GM23338 (cell line): Measurements from ENCODE around the gene RHBDL3. TPM values are rescaled to one million over a fixed set of nuclear protein-coding genes. Genes with fewer than 3 reads are reported as not detected.

Experiments
- ATAC-seq: fragments of 200-7000 bp; cut with Tn5 transposase; 3 replicates; pipeline ENCODE4 v1.9.1; 2020
- DNase-seq: peaks from one replicate; pipeline ENCODE4 v3.0.0-alpha.2; 2015; ENCODE audit warnings: low spot score
- H2AFZ ChIP-seq: fragments of 200-600 bp; sonication (generic); 2 replicates; pipeline ENCODE4 v1.8.0; 2016; ENCODE audit warnings: antibody characterized with exemption, mild to moderate bottlenecking, moderate library complexity
- H3F3A ChIP-seq: fragments of 200-600 bp; sonication (generic); replicated peaks from 2 replicates; pipeline ENCODE4 v1.8.0; 2017; ENCODE audit warnings: antibody characterized with exemption, mixed run types, low read depth
- H3K27ac ChIP-seq: fragments of 200-600 bp; sonication (generic); 2 replicates; pipeline ENCODE4 v1.6.1; 2016; ENCODE audit warnings: low read depth
- H3K27me3 ChIP-seq: fragments of 200-600 bp; sonication (generic); 2 replicates; pipeline ENCODE4 v1.8.0; 2016; ENCODE audit warnings: mild to moderate bottlenecking, mixed run types, moderate library complexity; ENCODE audit not compliant: insufficient read depth
- H3K36me3 ChIP-seq: fragments of 200-600 bp; sonication (generic); 2 replicates; pipeline ENCODE4 v1.8.0; 2016; ENCODE audit warnings: mild to moderate bottlenecking; ENCODE audit not compliant: insufficient read depth
- H3K4me1 ChIP-seq: fragments of 200-600 bp; sonication (generic); 2 replicates; pipeline ENCODE4 v1.8.0; 2016; ENCODE audit warnings: mild to moderate bottlenecking, moderate library complexity; ENCODE audit not compliant: insufficient read depth
- H3K4me2 ChIP-seq: fragments of 200-600 bp; sonication (generic); 2 replicates; pipeline ENCODE4 v1.7.1; 2017; ENCODE audit warnings: mixed run types
- H3K4me3 ChIP-seq: fragments of 200-600 bp; sonication (generic); 2 replicates; pipeline ENCODE4 v1.6.1; 2016; ENCODE audit warnings: mixed run types
- H3K79me2 ChIP-seq: fragments of 200-600 bp; sonication (generic); replicated peaks from 2 replicates; pipeline ENCODE4 v1.8.0; 2017; ENCODE audit warnings: mild to moderate bottlenecking; ENCODE audit not compliant: insufficient read depth
- H3K9me2 ChIP-seq: fragments of 200-600 bp; sonication (generic); 2 replicates; pipeline ENCODE4 v1.8.0; 2017; ENCODE audit not compliant: insufficient read depth
- H4K20me1 ChIP-seq: fragments of 200-600 bp; sonication (generic); replicated peaks from 2 replicates; pipeline ENCODE4 v1.8.0; 2017; ENCODE audit warnings: mild to moderate bottlenecking; ENCODE audit not compliant: insufficient read depth
- H3K27ac Mint-ChIP-seq: 2 replicates; pipeline ENCODE4 v1.8.0; 2020; ENCODE audit warnings: inconsistent platforms, mild to moderate bottlenecking, moderate library complexity, mixed read lengths
- H3K27me3 Mint-ChIP-seq: 3 replicates; pipeline ENCODE4 v1.8.0; 2022; ENCODE audit warnings: low read depth, mild to moderate bottlenecking, moderate library complexity, mixed read lengths, inconsistent platforms; ENCODE audit not compliant: insufficient read depth, poor library complexity
- H3K36me3 Mint-ChIP-seq: 3 replicates; pipeline ENCODE4 v1.8.0; 2021; ENCODE audit warnings: low read depth, mild to moderate bottlenecking, inconsistent platforms, moderate library complexity, mixed read lengths
- H3K4me1 Mint-ChIP-seq: 3 replicates; pipeline ENCODE4 v1.8.0; 2020; ENCODE audit warnings: mild to moderate bottlenecking, inconsistent platforms, mixed read lengths
- H3K4me3 Mint-ChIP-seq: 3 replicates; pipeline ENCODE4 v1.8.0; 2021; ENCODE audit warnings: moderate library complexity, mild to moderate bottlenecking, inconsistent platforms, mixed read lengths
- H3K9me3 Mint-ChIP-seq: 3 replicates; pipeline ENCODE4 v1.8.0; 2020; ENCODE audit warnings: moderate library complexity, mild to moderate bottlenecking, inconsistent platforms, mixed read lengths
- CREB1 ChIP-seq: fragments of 250-450 bp; sonication (Bioruptor Pico); IDR thresholded peaks from 2 replicates; pipeline ENCODE4 v1.5.0; 2020; ENCODE audit warnings: low read depth, mild to moderate bottlenecking, moderate library complexity
- ETS1 ChIP-seq: IDR thresholded peaks from 2 replicates; pipeline ENCODE4 v1.6.1; 2016; ENCODE audit warnings: antibody characterized with exemption
- EZH2 ChIP-seq: fragments of 200-600 bp; sonication (generic); IDR thresholded peaks from one replicate; pipeline ENCODE4 v1.8.0; 2017; ENCODE audit warnings: antibody characterized with exemption, mild to moderate bottlenecking, low read depth; ENCODE audit not compliant: unreplicated experiment
- EZH2phosphoT487 ChIP-seq: fragments of 200-600 bp; sonication (generic); IDR thresholded peaks from one replicate; pipeline ENCODE4 v1.8.1; 2018; ENCODE audit warnings: antibody characterized with exemption; ENCODE audit not compliant: unreplicated experiment
- JUNB ChIP-seq: IDR thresholded peaks from one replicate; pipeline ENCODE4 v1.6.1; 2016; ENCODE audit warnings: antibody characterized with exemption; ENCODE audit not compliant: unreplicated experiment
- NANOG ChIP-seq: IDR thresholded peaks from 2 replicates; pipeline ENCODE4 v1.6.1; 2016; ENCODE audit warnings: antibody characterized with exemption, borderline replicate concordance
- POLR2AphosphoS5 ChIP-seq: IDR thresholded peaks from 2 replicates; pipeline ENCODE4 v1.6.1; 2016; ENCODE audit warnings: antibody characterized with exemption, low read depth
- STAT1 ChIP-seq: IDR thresholded peaks from one replicate; pipeline ENCODE4 v1.6.1; 2016; ENCODE audit warnings: antibody characterized with exemption; ENCODE audit not compliant: unreplicated experiment
- ZNF114 ChIP-seq: fragments of 250-450 bp; sonication (Bioruptor Pico); IDR thresholded peaks from 2 replicates; pipeline ENCODE4 v1.5.0; 2020; ENCODE audit warnings: mild to moderate bottlenecking, moderate library complexity
- ZNF331 ChIP-seq: fragments of 250-450 bp; sonication (Bioruptor Pico); IDR thresholded peaks from 2 replicates; pipeline ENCODE4 v1.5.0; 2020; ENCODE audit warnings: low read depth, mild to moderate bottlenecking, moderate library complexity
- polyA plus RNA-seq: library from polyadenylated mRNA; unstranded; fragments of >200 nt; fragmentation: Nextera tagmentation; extraction: Ambion mirVana; gene quantifications from 2 replicates; pipeline ENCODE4 v1.2.1, GENCODE V29; 2016
- total RNA-seq: library from RNA; depleted of rRNA; stranded (reverse); fragments of >200 nt; shearing (Covaris generic); gene quantifications from 2 replicates; pipeline ENCODE4 v1.2.3, GENCODE V29; 2014
- TF ChIP-seq, protein P1 (sequence below): IDR thresholded peaks from one replicate; pipeline ENCODE4 v1.6.1; 2018; ENCODE audit warnings: antibody characterized with exemption; ENCODE audit not compliant: unreplicated experiment
- TF ChIP-seq, protein P2 (sequence below): fragments of 250-450 bp; sonication (Bioruptor Pico); IDR thresholded peaks from 2 replicates; pipeline ENCODE4 v1.5.0; 2020; ENCODE audit warnings: mild to moderate bottlenecking, moderate library complexity

The RHBDL3 gene
- total and polyA plus RNA-seq, 2 experiments from 2014 or later: 2.3 to 8.1 TPM

- ATAC-seq (no peak), DNase-seq (no peak)
- Histone ChIP-seq H3K9me2 (no peaks in the 10 kb centered on the region), H3K4me2 (no peak overlapping the region), H3K79me2 (peaks cover 98% of the 10 kb centered on the region), H3K4me3 (no peak overlapping the region), H3K27ac (peak overlapping the region; percentile 82; the same call in 1 of the 2 replicates), H4K20me1 (peaks cover 78% of the 10 kb centered on the region), H2AFZ (no peak overlapping the region), H3F3A (peaks cover 30% of the 10 kb centered on the region), H3K4me1 (peaks cover 10% of the 10 kb centered on the region), H3K36me3 (peaks cover 85% of the 10 kb centered on the region), H3K27me3 (no peaks in the 10 kb centered on the region)
- TF ChIP-seq EZH2phosphoT487 (no peak), ETS1 (no peak), ZNF331 (CRISPR knock-in tag) (no peak), CREB1 (no peak), POLR2AphosphoS5 (no peak), NANOG (no peak), STAT1 (no peak), ZNF114 (CRISPR knock-in tag) (no peak), EZH2 (no peak), JUNB (no peak)
- TF ChIP-seq, protein P1, sequence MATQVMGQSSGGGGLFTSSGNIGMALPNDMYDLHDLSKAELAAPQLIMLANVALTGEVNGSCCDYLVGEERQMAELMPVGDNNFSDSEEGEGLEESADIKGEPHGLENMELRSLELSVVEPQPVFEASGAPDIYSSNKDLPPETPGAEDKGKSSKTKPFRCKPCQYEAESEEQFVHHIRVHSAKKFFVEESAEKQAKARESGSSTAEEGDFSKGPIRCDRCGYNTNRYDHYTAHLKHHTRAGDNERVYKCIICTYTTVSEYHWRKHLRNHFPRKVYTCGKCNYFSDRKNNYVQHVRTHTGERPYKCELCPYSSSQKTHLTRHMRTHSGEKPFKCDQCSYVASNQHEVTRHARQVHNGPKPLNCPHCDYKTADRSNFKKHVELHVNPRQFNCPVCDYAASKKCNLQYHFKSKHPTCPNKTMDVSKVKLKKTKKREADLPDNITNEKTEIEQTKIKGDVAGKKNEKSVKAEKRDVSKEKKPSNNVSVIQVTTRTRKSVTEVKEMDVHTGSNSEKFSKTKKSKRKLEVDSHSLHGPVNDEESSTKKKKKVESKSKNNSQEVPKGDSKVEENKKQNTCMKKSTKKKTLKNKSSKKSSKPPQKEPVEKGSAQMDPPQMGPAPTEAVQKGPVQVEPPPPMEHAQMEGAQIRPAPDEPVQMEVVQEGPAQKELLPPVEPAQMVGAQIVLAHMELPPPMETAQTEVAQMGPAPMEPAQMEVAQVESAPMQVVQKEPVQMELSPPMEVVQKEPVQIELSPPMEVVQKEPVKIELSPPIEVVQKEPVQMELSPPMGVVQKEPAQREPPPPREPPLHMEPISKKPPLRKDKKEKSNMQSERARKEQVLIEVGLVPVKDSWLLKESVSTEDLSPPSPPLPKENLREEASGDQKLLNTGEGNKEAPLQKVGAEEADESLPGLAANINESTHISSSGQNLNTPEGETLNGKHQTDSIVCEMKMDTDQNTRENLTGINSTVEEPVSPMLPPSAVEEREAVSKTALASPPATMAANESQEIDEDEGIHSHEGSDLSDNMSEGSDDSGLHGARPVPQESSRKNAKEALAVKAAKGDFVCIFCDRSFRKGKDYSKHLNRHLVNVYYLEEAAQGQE: no peak
- TF ChIP-seq, protein P2, sequence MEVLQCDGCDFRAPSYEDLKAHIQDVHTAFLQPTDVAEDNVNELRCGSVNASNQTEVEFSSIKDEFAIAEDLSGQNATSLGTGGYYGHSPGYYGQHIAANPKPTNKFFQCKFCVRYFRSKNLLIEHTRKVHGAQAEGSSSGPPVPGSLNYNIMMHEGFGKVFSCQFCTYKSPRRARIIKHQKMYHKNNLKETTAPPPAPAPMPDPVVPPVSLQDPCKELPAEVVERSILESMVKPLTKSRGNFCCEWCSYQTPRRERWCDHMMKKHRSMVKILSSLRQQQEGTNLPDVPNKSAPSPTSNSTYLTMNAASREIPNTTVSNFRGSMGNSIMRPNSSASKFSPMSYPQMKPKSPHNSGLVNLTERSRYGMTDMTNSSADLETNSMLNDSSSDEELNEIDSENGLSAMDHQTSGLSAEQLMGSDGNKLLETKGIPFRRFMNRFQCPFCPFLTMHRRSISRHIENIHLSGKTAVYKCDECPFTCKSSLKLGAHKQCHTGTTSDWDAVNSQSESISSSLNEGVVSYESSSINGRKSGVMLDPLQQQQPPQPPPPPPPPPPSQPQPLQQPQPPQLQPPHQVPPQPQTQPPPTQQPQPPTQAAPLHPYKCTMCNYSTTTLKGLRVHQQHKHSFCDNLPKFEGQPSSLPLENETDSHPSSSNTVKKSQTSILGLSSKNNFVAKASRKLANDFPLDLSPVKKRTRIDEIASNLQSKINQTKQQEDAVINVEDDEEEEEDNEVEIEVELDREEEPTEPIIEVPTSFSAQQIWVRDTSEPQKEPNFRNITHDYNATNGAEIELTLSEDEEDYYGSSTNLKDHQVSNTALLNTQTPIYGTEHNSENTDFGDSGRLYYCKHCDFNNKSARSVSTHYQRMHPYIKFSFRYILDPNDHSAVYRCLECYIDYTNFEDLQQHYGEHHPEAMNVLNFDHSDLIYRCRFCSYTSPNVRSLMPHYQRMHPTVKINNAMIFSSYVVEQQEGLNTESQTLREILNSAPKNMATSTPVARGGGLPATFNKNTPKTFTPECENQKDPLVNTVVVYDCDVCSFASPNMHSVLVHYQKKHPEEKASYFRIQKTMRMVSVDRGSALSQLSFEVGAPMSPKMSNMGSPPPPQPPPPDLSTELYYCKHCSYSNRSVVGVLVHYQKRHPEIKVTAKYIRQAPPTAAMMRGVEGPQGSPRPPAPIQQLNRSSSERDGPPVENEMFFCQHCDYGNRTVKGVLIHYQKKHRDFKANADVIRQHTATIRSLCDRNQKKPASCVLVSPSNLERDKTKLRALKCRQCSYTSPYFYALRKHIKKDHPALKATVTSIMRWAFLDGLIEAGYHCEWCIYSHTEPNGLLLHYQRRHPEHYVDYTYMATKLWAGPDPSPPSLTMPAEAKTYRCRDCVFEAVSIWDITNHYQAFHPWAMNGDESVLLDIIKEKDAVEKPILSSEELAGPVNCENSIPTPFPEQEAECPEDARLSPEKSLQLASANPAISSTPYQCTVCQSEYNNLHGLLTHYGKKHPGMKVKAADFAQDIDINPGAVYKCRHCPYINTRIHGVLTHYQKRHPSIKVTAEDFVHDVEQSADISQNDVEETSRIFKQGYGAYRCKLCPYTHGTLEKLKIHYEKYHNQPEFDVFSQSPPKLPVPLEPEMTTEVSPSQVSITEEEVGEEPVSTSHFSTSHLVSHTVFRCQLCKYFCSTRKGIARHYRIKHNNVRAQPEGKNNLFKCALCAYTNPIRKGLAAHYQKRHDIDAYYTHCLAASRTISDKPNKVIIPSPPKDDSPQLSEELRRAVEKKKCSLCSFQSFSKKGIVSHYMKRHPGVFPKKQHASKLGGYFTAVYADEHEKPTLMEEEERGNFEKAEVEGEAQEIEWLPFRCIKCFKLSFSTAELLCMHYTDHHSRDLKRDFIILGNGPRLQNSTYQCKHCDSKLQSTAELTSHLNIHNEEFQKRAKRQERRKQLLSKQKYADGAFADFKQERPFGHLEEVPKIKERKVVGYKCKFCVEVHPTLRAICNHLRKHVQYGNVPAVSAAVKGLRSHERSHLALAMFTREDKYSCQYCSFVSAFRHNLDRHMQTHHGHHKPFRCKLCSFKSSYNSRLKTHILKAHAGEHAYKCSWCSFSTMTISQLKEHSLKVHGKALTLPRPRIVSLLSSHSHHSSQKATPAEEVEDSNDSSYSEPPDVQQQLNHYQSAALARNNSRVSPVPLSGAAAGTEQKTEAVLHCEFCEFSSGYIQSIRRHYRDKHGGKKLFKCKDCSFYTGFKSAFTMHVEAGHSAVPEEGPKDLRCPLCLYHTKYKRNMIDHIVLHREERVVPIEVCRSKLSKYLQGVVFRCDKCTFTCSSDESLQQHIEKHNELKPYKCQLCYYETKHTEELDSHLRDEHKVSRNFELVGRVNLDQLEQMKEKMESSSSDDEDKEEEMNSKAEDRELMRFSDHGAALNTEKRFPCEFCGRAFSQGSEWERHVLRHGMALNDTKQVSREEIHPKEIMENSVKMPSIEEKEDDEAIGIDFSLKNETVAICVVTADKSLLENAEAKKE: no peak
- no peaks in the 10 kb centered on the region for H3K9me3 Mint-ChIP-seq
- H3K27me3 Mint-ChIP-seq: peaks cover 3% of the 10 kb centered on the region
- H3K4me1 Mint-ChIP-seq: peaks cover 22% of the 10 kb centered on the region; the same call in 2 of the 3 replicates
- H3K4me3 Mint-ChIP-seq: no peak overlapping the region
- peaks cover 92% of the 10 kb centered on the region for H3K36me3 Mint-ChIP-seq
- no peak overlapping the region for H3K27ac Mint-ChIP-seq
These were observed 91.1 kb downstream of the RHBDL3 start for GRCh38 chr17:32356750-32357149.
